Hepatocyte (in vitro differentiated cells): ENCODE results near the gene CLCN7. TPM values are rescaled to one million over a fixed set of nuclear protein-coding genes. Genes with fewer than 3 reads are reported as not detected.

Experiments
- DNase-seq: peaks from one replicate; pipeline ENCODE4 v3.0.0-alpha.2; 2016; ENCODE audit warnings: low spot score
- H2AFZ ChIP-seq: fragments of 200-600 bp; sonication (generic); 2 replicates; pipeline ENCODE4 v1.6.0; 2016; ENCODE audit warnings: antibody characterized with exemption, mild to moderate bottlenecking
- H3K27ac ChIP-seq: fragments of 200-600 bp; sonication (generic); 2 replicates; pipeline ENCODE4 v1.5.1; 2016; ENCODE audit warnings: mild to moderate bottlenecking
- H3K27me3 ChIP-seq: fragments of 200-600 bp; sonication (generic); 2 replicates; pipeline ENCODE4 v1.6.1; 2016
- H3K36me3 ChIP-seq: fragments of 200-600 bp; sonication (generic); replicated peaks from 2 replicates; pipeline ENCODE4 v1.5.1; 2016; ENCODE audit warnings: low read depth; ENCODE audit not compliant: insufficient read depth
- H3K4me1 ChIP-seq: fragments of 200-600 bp; sonication (generic); 2 replicates; pipeline ENCODE4 v1.5.1; 2016; ENCODE audit warnings: mild to moderate bottlenecking, moderate library complexity; ENCODE audit not compliant: insufficient read depth
- H3K4me2 ChIP-seq: fragments of 200-600 bp; sonication (generic); 2 replicates; pipeline ENCODE4 v1.6.0; 2016
- H3K4me3 ChIP-seq: fragments of 200-600 bp; sonication (generic); 2 replicates; pipeline ENCODE4 v1.5.1; 2016; ENCODE audit warnings: mild to moderate bottlenecking
- H3K79me2 ChIP-seq: fragments of 200-600 bp; sonication (generic); 2 replicates; pipeline ENCODE4 v1.6.0; 2017; ENCODE audit warnings: mild to moderate bottlenecking
- H3K9me2 ChIP-seq: fragments of 200-600 bp; sonication (generic); replicated peaks from 2 replicates; pipeline ENCODE4 v1.6.0; 2017; ENCODE audit warnings: mild to moderate bottlenecking; ENCODE audit not compliant: insufficient read depth
- H3K9me3 ChIP-seq: fragments of 200-600 bp; sonication (generic); 2 replicates; pipeline ENCODE4 v1.5.1; 2016; ENCODE audit warnings: low read depth, mild to moderate bottlenecking
- H4K20me1 ChIP-seq: fragments of 200-600 bp; sonication (generic); 2 replicates; pipeline ENCODE4 v1.6.0; 2016; ENCODE audit warnings: mild to moderate bottlenecking; ENCODE audit not compliant: insufficient read depth, poor library complexity, severe bottlenecking
- CTCF ChIP-seq: fragments of 200-600 bp; sonication (generic); IDR thresholded peaks from 2 replicates; pipeline ENCODE4 v1.5.1; 2016; ENCODE audit warnings: antibody characterized with exemption, mild to moderate bottlenecking; ENCODE audit not compliant: poor library complexity
- EZH2 ChIP-seq: fragments of 200-600 bp; sonication (generic); IDR thresholded peaks from 2 replicates; pipeline ENCODE4 v1.6.1; 2016; ENCODE audit warnings: antibody characterized with exemption, mild to moderate bottlenecking, borderline replicate concordance
- EZH2phosphoT487 ChIP-seq: fragments of 200-600 bp; sonication (generic); IDR thresholded peaks from one replicate; pipeline ENCODE4 v1.6.1; 2018; ENCODE audit warnings: antibody characterized with exemption, mild to moderate bottlenecking, low read depth, moderate library complexity; ENCODE audit not compliant: unreplicated experiment, severe bottlenecking
- WGBS: methylation state at CpG from one replicate; pipeline ENCODE4 v1.1.6; 2016; ENCODE audit warnings: low lambda C conversion rate; ENCODE audit errors: missing lambda C conversion rate; 5-methylcytosine and 5-hydroxymethylcytosine counted together
- polyA plus RNA-seq: library from polyadenylated mRNA; unstranded; fragments of >200 nt; fragmentation: Nextera tagmentation; extraction: Ambion mirVana; gene quantifications from 2 replicates; pipeline ENCODE4 v1.2.1, GENCODE V29; 2016
- total RNA-seq: library from RNA; depleted of rRNA; stranded (reverse); fragments of >200 nt; gene quantifications from 2 replicates; pipeline ENCODE4 v1.2.3, GENCODE V29; 2014

CLCN7 gene
- total and polyA plus RNA-seq, 2 experiments from 2014 or later: 56.3 to 107 TPM

- no peaks in the 10 kb centered on the region for H4K20me1 ChIP-seq
- no peak overlapping the region for H3K4me3 ChIP-seq
- no peak overlapping the region for H3K4me2 ChIP-seq
- no peaks in the 10 kb centered on the region for H3K36me3 ChIP-seq
- no peak overlapping the region for H3K27ac ChIP-seq
- no peak for DNase-seq
- H3K9me2 ChIP-seq: no peaks in the 10 kb centered on the region
- H3K9me3 ChIP-seq: no peaks in the 10 kb centered on the region
- H3K27me3 ChIP-seq: no peaks in the 10 kb centered on the region
- peaks cover 11% of the 10 kb centered on the region for H3K4me1 ChIP-seq
- TF ChIP-seq EZH2phosphoT487 (no peak), EZH2 (no peak), CTCF (no peak)
- H2AFZ ChIP-seq: no peak overlapping the region
- peaks cover 3% of the 10 kb centered on the region for H3K79me2 ChIP-seq
- 91% methylated on average over 15 of the region's 16 CpGs for WGBS
These were observed 49.0 kb downstream of the CLCN7 start for GRCh38 chr16:1425616-1426370.

GRCh38 chr16:1424028-1424427 lies 50.8 kb downstream of the CLCN7 start:
- H3K4me1 ChIP-seq: peaks cover 12% of the 10 kb centered on the region
- DNase-seq: no peak
- no peaks in the 10 kb centered on the region for H3K36me3 ChIP-seq
- H3K27me3 ChIP-seq: no peaks in the 10 kb centered on the region
- WGBS: 91% methylated on average over 12 of the region's 12 CpGs
- TF ChIP-seq EZH2 (no peak), CTCF (no peak), EZH2phosphoT487 (no peak)
- no peaks in the 10 kb centered on the region for H3K9me3 ChIP-seq
- no peak overlapping the region for H3K4me3 ChIP-seq
- no peaks in the 10 kb centered on the region for H3K9me2 ChIP-seq
- H3K4me2 ChIP-seq: no peak overlapping the region
- no peaks in the 10 kb centered on the region for H4K20me1 ChIP-seq
- H2AFZ ChIP-seq: no peak overlapping the region
- H3K27ac ChIP-seq: no peak overlapping the region
- peaks cover 15% of the 10 kb centered on the region for H3K79me2 ChIP-seq

DNA sequence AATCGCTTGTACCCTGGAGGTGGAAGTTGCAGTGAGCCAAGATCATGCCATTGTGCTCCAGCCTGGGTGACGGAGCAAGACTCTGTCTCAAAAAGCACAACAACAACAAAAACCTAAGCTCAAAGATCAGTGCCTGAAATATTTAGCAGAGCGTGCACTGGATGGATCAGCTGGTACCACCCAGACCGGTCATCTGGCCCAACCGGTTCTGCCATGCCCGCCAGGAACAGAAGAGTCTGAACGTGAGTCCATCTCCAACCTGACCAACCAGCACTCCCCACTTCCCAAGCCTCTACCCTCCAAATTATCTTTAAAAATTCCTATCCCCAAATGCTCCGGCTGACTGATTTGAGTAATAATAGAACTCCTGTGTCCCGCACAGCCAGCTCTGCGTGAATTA lies 52.8 kb downstream of the CLCN7 start:
- H2AFZ ChIP-seq: no peak overlapping the region
- no peaks in the 10 kb centered on the region for H4K20me1 ChIP-seq
- no peak overlapping the region for H3K4me2 ChIP-seq
- no peaks in the 10 kb centered on the region for H3K36me3 ChIP-seq
- TF ChIP-seq EZH2phosphoT487: no peak
- TF ChIP-seq CTCF: no peak
- TF ChIP-seq EZH2: no peak
- H3K27ac ChIP-seq: peak overlapping the region; percentile 90
- WGBS: 88% methylated on average over 10 of the region's 10 CpGs
- H3K79me2 ChIP-seq: peaks cover 32% of the 10 kb centered on the region
- DNase-seq: no peak
- no peaks in the 10 kb centered on the region for H3K27me3 ChIP-seq
- no peaks in the 10 kb centered on the region for H3K9me3 ChIP-seq
- H3K4me3 ChIP-seq: no peak overlapping the region
- H3K4me1 ChIP-seq: peaks cover 14% of the 10 kb centered on the region
- no peaks in the 10 kb centered on the region for H3K9me2 ChIP-seq
